GM12878 (cell line): ENCODE measurements around the gene SRP68. TPM values are rescaled to one million over a fixed set of nuclear protein-coding genes. Genes with fewer than 3 reads are reported as not detected.

ENCODE experiments used
- ATAC-seq: fragments of 200-7000 bp; cut with Tn5 transposase; 3 replicates; pipeline ENCODE4 v1.9.1; 2020; ENCODE audit warnings: mild to moderate bottlenecking, moderate library complexity
- BruUV-seq: library from RNA; stranded (reverse); fragments of 400-500 nt; replicated peaks from 2 replicates; lab custom pipeline; 2021; lab: Mats Ljungman, UMichigan
- CTCF ChIA-PET: fragments of 300-600 bp; sonication (Branson Sonifier 250); formaldehyde crosslinking; extraction: SDS; loops from one replicate; lab custom pipeline; 2021; ENCODE audit warnings: inconsistent platforms; lab: Yijun Ruan, JAX
- POLR2A ChIA-PET: fragments of 350-600 bp; formaldehyde crosslinking; extraction: SDS; loops from one replicate; lab custom pipeline; 2021; ENCODE audit warnings: inconsistent platforms; lab: Charles Lee
- RAD21 ChIA-PET: fragments of 300-600 bp; sonication (Branson Sonifier 250); formaldehyde crosslinking; loops from one replicate; lab custom pipeline; 2023; ENCODE audit warnings: antibody characterized with exemption; ENCODE audit not compliant: unreplicated experiment; lab: Charles Lee
- SMC1A ChIA-PET: fragments of 300-600 bp; sonication (Branson Sonifier 250); formaldehyde crosslinking; loops from one replicate; lab custom pipeline; 2023; ENCODE audit not compliant: unreplicated experiment, uncharacterized antibody; lab: Charles Lee
- DNase-seq: peaks from one replicate; pipeline ENCODE4 v3.0.0-alpha.2; 2011; ENCODE audit warnings: low read depth, low spot score
- FAIRE-seq: peaks from 3 replicates; lab custom pipeline; 2011; peaks lifted over from hg19 to GRCh38; lab: Jason Lieb, UNC
- H2AFZ ChIP-seq: 2 replicates; pipeline ENCODE4 v1.6.0; 2011; ENCODE audit warnings: low read depth, low read length, control low read depth; ENCODE audit not compliant: control insufficient read depth
- H3K27ac ChIP-seq: 2 replicates; pipeline ENCODE4 v1.5.1; 2011; ENCODE audit warnings: control low read depth; ENCODE audit not compliant: control insufficient read depth, insufficient read depth
- H3K27me3 ChIP-seq, 2 experiments: replicated peaks in 1 of 2; 2 replicates each; pipeline versions ENCODE4 v1.6.0 to v1.6.1; 2011; ENCODE audit warnings: low read length in 1 of 2; ENCODE audit not compliant: control insufficient read depth in 2 of 2, insufficient read depth in 2 of 2
- H3K36me3 ChIP-seq, 2 experiments: 2 replicates each; pipeline ENCODE4 v1.5.1; 2011; ENCODE audit warnings: low read length in 1 of 2; ENCODE audit not compliant: control insufficient read depth in 2 of 2, insufficient read depth in 2 of 2
- H3K4me1 ChIP-seq: 2 replicates; pipeline ENCODE4 v1.6.1; 2011; ENCODE audit warnings: mild to moderate bottlenecking, low read length, moderate library complexity, mixed read lengths; ENCODE audit not compliant: control insufficient read depth, insufficient read depth
- H3K4me2 ChIP-seq: 2 replicates; pipeline ENCODE4 v1.6.0; 2011; ENCODE audit warnings: control low read depth; ENCODE audit not compliant: control insufficient read depth, insufficient read depth
- H3K4me3 ChIP-seq: fragments of 200-600 bp; sonication (generic); 2 replicates; pipeline ENCODE4 v1.5.1; 2016
- H3K79me2 ChIP-seq: 2 replicates; pipeline ENCODE4 v1.6.0; 2011; ENCODE audit warnings: low read length; ENCODE audit not compliant: control insufficient read depth, insufficient read depth
- H3K9ac ChIP-seq: 2 replicates; pipeline ENCODE4 v1.8.0; 2011; ENCODE audit warnings: low read length, control low read depth, mixed read lengths; ENCODE audit not compliant: control insufficient read depth, insufficient read depth
- H3K9me3 ChIP-seq: replicated peaks from 3 replicates; pipeline ENCODE4 v1.5.1; 2011; ENCODE audit warnings: mild to moderate bottlenecking, low read length; ENCODE audit not compliant: control insufficient read depth, insufficient read depth
- H4K20me1 ChIP-seq: 2 replicates; pipeline ENCODE4 v1.6.0; 2011; ENCODE audit not compliant: control insufficient read depth, insufficient read depth
- CEBPZ ChIP-seq: fragments of 150-350 bp; IDR thresholded peaks from 2 replicates; pipeline ENCODE4 v1.6.1; 2016; ENCODE audit warnings: low read depth, low read length
- DPF2 ChIP-seq: fragments of 450-650 bp; IDR thresholded peaks from 2 replicates; pipeline ENCODE4 v1.6.1; 2017; ENCODE audit warnings: mild to moderate bottlenecking
- IRF4 ChIP-seq: IDR thresholded peaks from 2 replicates; pipeline ENCODE4 v1.6.1; 2011; ENCODE audit warnings: low read depth, low read length
- MTA2 ChIP-seq: fragments of 450-650 bp; IDR thresholded peaks from 2 replicates; pipeline ENCODE4 v1.6.1; 2016; ENCODE audit warnings: low read depth, mild to moderate bottlenecking, moderate library complexity
- NKRF ChIP-seq: fragments of 450-650 bp; conservative IDR thresholded peaks from 2 replicates; pipeline ENCODE4 v1.6.1; 2017; ENCODE audit warnings: mild to moderate bottlenecking, moderate library complexity
- ZNF274 ChIP-seq: IDR thresholded peaks from one replicate; pipeline ENCODE4 v1.8.0; 2011; ENCODE audit not compliant: insufficient read length, insufficient read depth
- ZNF384 ChIP-seq: IDR thresholded peaks from 2 replicates; pipeline ENCODE4 v1.6.1; 2012; ENCODE audit warnings: low read depth, mild to moderate bottlenecking, low read length, improper control_type of control experiment, borderline replicate concordance
- WGBS: methylation state at CpG from one replicate; pipeline ENCODE4 v1.1.6; 2016; ENCODE audit warnings: low lambda C conversion rate; ENCODE audit not compliant: insufficient replicate concordance, insufficient coverage; ENCODE audit errors: missing lambda C conversion rate; 5-methylcytosine and 5-hydroxymethylcytosine counted together
- in situ Hi-C: fragments of 300-500 bp; cut with MboI; formaldehyde crosslinking; loops from 9 replicates; pipeline ENCODE4 v1.14.3; 2018; ENCODE audit warnings: mixed read lengths
- intact Hi-C: fragments of 100-400 bp; cut with micrococcal nuclease; formaldehyde crosslinking; loops from one replicate; pipeline ENCODE4 v1.14.2; 2022; ENCODE audit not compliant: unreplicated experiment
- polyA plus RNA-seq, 11 experiments: library from polyadenylated mRNA; depleted of rRNA in 4 of 11; unstranded in 6 of 11; stranded (reverse) in 5 of 11; fragments of >200 nt; fragmentation: Nextera tagmentation in 4 of 11; fragmentation: Illumina TruSeq in 1 of 11; extraction: Ambion mirVana in 4 of 11; extraction: Trizol in 1 of 11; gene quantifications; 1 replicate in 1 of 11; 2 replicates in 10 of 11; pipeline versions ENCODE4 v1.2.1 to v1.2.3, GENCODE V29; 2011 to 2016; ENCODE audit warnings: inconsistent platforms in 2 of 11, missing spikeins in 2 of 11, low read depth in 1 of 11
- total RNA-seq, 4 experiments: library from RNA; depleted of rRNA in 3 of 4; stranded (reverse); fragments of >200 nt in 3 of 4; fragmentation: Illumina TruSeq in 1 of 4; extraction: Trizol in 1 of 4; gene quantifications; 2 replicates each; pipeline versions ENCODE4 v1.2.1 to v1.2.3, GENCODE V29; 2013 to 2021
- TF ChIP-seq, protein P1 (sequence below): IDR thresholded peaks from 2 replicates; pipeline ENCODE4 v1.6.1; 2011; ENCODE audit warnings: borderline replicate concordance, low read depth, mild to moderate bottlenecking, moderate library complexity, mixed read lengths, low read length; ENCODE audit not compliant: insufficient read depth; ENCODE audit errors: extremely low read length
- TF ChIP-seq, protein P2 (sequence below), 3 experiments: IDR thresholded peaks in 2 of 3; conservative IDR thresholded peaks in 1 of 3; 2 replicates each; pipeline ENCODE4 v1.5.1; 2011; ENCODE audit warnings: low read depth in 3 of 3, low read length in 3 of 3, mild to moderate bottlenecking in 3 of 3, control low read depth in 2 of 3, moderate library complexity in 2 of 3, inconsistent platforms in 1 of 3, mixed read lengths in 1 of 3; ENCODE audit not compliant: control insufficient read depth in 2 of 3, insufficient read depth in 1 of 3; ENCODE audit errors: extremely low read depth in 1 of 3

The SRP68 gene
- total and polyA plus RNA-seq, 10 of the 15 experiments (the other 5 are each of a cell fraction or from before 2014, with no cell fraction given): 24.7 to 89.7 (median 62.7) TPM

DNA sequence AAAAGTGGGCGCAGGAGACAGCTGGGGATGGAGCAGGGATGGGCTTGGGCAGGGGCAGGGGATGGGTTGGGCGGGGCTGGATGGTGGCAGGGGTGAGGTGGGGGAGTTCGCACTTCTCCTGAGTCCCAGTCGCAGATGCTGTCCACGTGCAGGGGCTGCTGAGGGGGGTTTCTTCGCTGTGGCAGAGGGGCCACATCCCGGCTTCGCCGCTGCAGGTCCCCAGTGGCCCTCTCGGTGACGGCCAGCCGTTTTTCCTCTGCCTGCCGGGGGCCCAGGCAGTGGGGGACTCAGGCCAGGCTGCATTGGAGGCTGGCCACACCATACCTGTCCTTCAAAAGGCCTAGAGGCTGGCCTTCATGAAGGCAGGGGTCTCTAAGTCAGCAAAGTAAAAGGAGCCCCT, 53.5 kb downstream of the SRP68 start:
- WGBS: 32% methylated on average over 9 of the region's 13 CpGs
- ChIA-PET SMC1A (interaction anchor here (1.0 to 1.5 kb wide), 3 partner anchors 87 to 261 kb away, joined by 3 to 4 read pairs (median 3); no protein-coding TSS in a partner anchor), CTCF (interaction anchor here (1.3 to 2.2 kb wide), 5 partner anchors 19 to 280 kb away, joined by 3 to 9 read pairs (median 3); partner anchors contain the start of genes CDK3 and MRPL38), RAD21 (interaction anchor here (1.3 to 1.6 kb wide), 3 partner anchors 15 to 347 kb away, joined by 3 to 7 read pairs (median 4); no protein-coding TSS in a partner anchor), POLR2A (no interaction called here)
- TF ChIP-seq, protein P1, sequence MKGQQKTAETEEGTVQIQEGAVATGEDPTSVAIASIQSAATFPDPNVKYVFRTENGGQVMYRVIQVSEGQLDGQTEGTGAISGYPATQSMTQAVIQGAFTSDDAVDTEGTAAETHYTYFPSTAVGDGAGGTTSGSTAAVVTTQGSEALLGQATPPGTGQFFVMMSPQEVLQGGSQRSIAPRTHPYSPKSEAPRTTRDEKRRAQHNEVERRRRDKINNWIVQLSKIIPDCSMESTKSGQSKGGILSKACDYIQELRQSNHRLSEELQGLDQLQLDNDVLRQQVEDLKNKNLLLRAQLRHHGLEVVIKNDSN: no peak
- no peak for TF ChIP-seq CEBPZ
- TF ChIP-seq ZNF384: no peak
- no peak for TF ChIP-seq IRF4
- no peak for TF ChIP-seq DPF2
- TF ChIP-seq NKRF: no peak
- no peak for TF ChIP-seq ZNF274
- TF ChIP-seq MTA2: no peak
- TF ChIP-seq, protein P2, sequence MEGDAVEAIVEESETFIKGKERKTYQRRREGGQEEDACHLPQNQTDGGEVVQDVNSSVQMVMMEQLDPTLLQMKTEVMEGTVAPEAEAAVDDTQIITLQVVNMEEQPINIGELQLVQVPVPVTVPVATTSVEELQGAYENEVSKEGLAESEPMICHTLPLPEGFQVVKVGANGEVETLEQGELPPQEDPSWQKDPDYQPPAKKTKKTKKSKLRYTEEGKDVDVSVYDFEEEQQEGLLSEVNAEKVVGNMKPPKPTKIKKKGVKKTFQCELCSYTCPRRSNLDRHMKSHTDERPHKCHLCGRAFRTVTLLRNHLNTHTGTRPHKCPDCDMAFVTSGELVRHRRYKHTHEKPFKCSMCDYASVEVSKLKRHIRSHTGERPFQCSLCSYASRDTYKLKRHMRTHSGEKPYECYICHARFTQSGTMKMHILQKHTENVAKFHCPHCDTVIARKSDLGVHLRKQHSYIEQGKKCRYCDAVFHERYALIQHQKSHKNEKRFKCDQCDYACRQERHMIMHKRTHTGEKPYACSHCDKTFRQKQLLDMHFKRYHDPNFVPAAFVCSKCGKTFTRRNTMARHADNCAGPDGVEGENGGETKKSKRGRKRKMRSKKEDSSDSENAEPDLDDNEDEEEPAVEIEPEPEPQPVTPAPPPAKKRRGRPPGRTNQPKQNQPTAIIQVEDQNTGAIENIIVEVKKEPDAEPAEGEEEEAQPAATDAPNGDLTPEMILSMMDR (IDR thresholded peaks at IDR 0.05 in 2 of 3, conservative IDR thresholded peaks at IDR 0.05 in 1 of 3; ENCODE audit: control insufficient read depth in 2 of 3, extremely low read depth in 1 of 3, insufficient read depth in 1 of 3, low read depth in 3 of 3, low read length in 3 of 3): no peak
- Histone ChIP-seq H3K4me3 (no peak overlapping the region), H3K27ac (no peak overlapping the region), H2AFZ (no peak overlapping the region), H3K9ac (no peak overlapping the region), H3K27me3 (no peaks in the 10 kb centered on the region), H3K4me1 (no peaks in the 10 kb centered on the region), H3K36me3 (no peaks in the 10 kb centered on the region), H3K79me2 (no peaks in the 10 kb centered on the region), H3K9me3 (no peaks in the 10 kb centered on the region), H3K4me2 (no peak overlapping the region), H4K20me1 (no peaks in the 10 kb centered on the region)
- in situ Hi-C loops: no loop called here
- no TSS peak for BruUV-seq
- intact Hi-C loops: no loop called here
- DNase-seq (no peak), FAIRE-seq (no peak), ATAC-seq (no peak)
